Naive thymus-derived CD4-positive, alpha-beta T cell (primary cell): ENCODE data around the gene FBXW12. TPM values are rescaled to one million over a fixed set of nuclear protein-coding genes. Genes with fewer than 3 reads are reported as not detected.

Experiments used
- ATAC-seq: fragments of 150-1000 bp; cut with Tn5 transposase; 2 replicates; pipeline ENCODE4 v1.10.0; 2021; ENCODE audit warnings: mild to moderate bottlenecking, moderate library complexity
- CTCF ChIA-PET: fragments of 350-600 bp; sonication (Branson Sonifier 250); formaldehyde crosslinking; loops from one replicate; lab custom pipeline; 2021; ENCODE audit warnings: antibody characterized with exemption; lab: Charles Lee
- POLR2A ChIA-PET: fragments of 350-600 bp; sonication (Branson Sonifier 250); formaldehyde crosslinking; loops from one replicate; lab custom pipeline; 2021; ENCODE audit warnings: antibody characterized with exemption, inconsistent platforms; lab: Charles Lee
- DNase-seq, 9 donors: peaks; one replicate each; pipeline versions ENCODE4 v3.0.0 to v3.0.0-alpha.2; 2020 to 2022; ENCODE audit warnings: mixed read lengths in 1 of 9
- H3K27ac ChIP-seq: one replicate; pipeline ENCODE4 v1.7.0; 2013; ENCODE audit warnings: mild to moderate bottlenecking, low read depth, low read length, moderate library complexity
- H3K27me3 ChIP-seq, 2 donors: one replicate each; pipeline ENCODE4 v1.7.0; 2013; ENCODE audit warnings: low read length in 2 of 2, mild to moderate bottlenecking in 2 of 2, moderate library complexity in 2 of 2; ENCODE audit not compliant: control insufficient read depth in 2 of 2, insufficient read depth in 2 of 2
- H3K36me3 ChIP-seq, 3 experiments: 1 replicate in 2 of 3; 2 replicates in 1 of 3; pipeline ENCODE4 v1.7.0; 2013; ENCODE audit warnings: low read length in 3 of 3, mild to moderate bottlenecking in 3 of 3, moderate library complexity in 1 of 3; ENCODE audit not compliant: insufficient read depth in 3 of 3, control insufficient read depth in 2 of 3
- H3K4me1 ChIP-seq, 2 donors: one replicate each; pipeline ENCODE4 v1.7.0; 2013; ENCODE audit warnings: low read length in 2 of 2, mild to moderate bottlenecking in 2 of 2, moderate library complexity in 1 of 2; ENCODE audit not compliant: control insufficient read depth in 2 of 2, insufficient read depth in 2 of 2
- H3K4me3 ChIP-seq: 2 replicates; pipeline ENCODE4 v1.7.0; 2013; ENCODE audit warnings: mild to moderate bottlenecking, low read length
- H3K9me3 ChIP-seq, 3 experiments: 1 replicate in 2 of 3; 2 replicates in 1 of 3; pipeline ENCODE4 v1.7.0; 2013; ENCODE audit warnings: low read length in 3 of 3; ENCODE audit not compliant: control insufficient read depth in 2 of 3
- H3K27ac Mint-ChIP-seq, 9 donors: one replicate each; pipeline ENCODE4 v1.8.0; 2020 to 2022; ENCODE audit warnings: mixed read lengths in 9 of 9, mild to moderate bottlenecking in 8 of 9, moderate library complexity in 5 of 9, inconsistent platforms in 2 of 9
- H3K27me3 Mint-ChIP-seq, 5 donors: one replicate each; pipeline ENCODE4 v1.8.0; 2021 to 2022; ENCODE audit warnings: mixed read lengths in 5 of 5, mild to moderate bottlenecking in 1 of 5
- H3K36me3 Mint-ChIP-seq, 5 donors: one replicate each; pipeline ENCODE4 v1.8.0; 2020 to 2022; ENCODE audit warnings: mixed read lengths in 5 of 5, mild to moderate bottlenecking in 3 of 5, inconsistent platforms in 1 of 5
- H3K4me1 Mint-ChIP-seq, 7 donors: one replicate each; pipeline ENCODE4 v1.8.0; 2020 to 2022; ENCODE audit warnings: mixed read lengths in 7 of 7, mild to moderate bottlenecking in 3 of 7, inconsistent platforms in 1 of 7
- H3K4me3 Mint-ChIP-seq, 10 donors: one replicate each; pipeline ENCODE4 v1.8.0; 2020 to 2022; ENCODE audit warnings: mild to moderate bottlenecking in 10 of 10, mixed read lengths in 10 of 10, moderate library complexity in 6 of 10, inconsistent platforms in 2 of 10
- H3K9me3 Mint-ChIP-seq, 11 donors: one replicate each; pipeline ENCODE4 v1.8.0; 2020 to 2022; ENCODE audit warnings: mixed read lengths in 11 of 11, mild to moderate bottlenecking in 4 of 11, inconsistent platforms in 1 of 11, moderate library complexity in 1 of 11
- intact Hi-C, 2 donors: fragments of 100-400 bp; cut with micrococcal nuclease; formaldehyde crosslinking; loops; one replicate each; pipeline ENCODE4 v1.15.1; 2023
- polyA plus RNA-seq, 2 donors: library from polyadenylated mRNA; unstranded; fragments of 300-500 nt; fragmentation: Illumina TruSeq; gene quantifications; one replicate each; pipeline ENCODE4 v1.2.3, GENCODE V29; 2021
- total RNA-seq, 6 experiments: library from RNA in 5 of 6; stranded (reverse) in 5 of 6; gene quantifications; 1 replicate in 5 of 6; 2 replicates in 1 of 6; pipeline ENCODE4 v1.2.3 and lab custom pipeline; 2021 to 2026

FBXW12 gene
- total and polyA plus RNA-seq, 7 experiments from 2014 or later, result not detected

DNA sequence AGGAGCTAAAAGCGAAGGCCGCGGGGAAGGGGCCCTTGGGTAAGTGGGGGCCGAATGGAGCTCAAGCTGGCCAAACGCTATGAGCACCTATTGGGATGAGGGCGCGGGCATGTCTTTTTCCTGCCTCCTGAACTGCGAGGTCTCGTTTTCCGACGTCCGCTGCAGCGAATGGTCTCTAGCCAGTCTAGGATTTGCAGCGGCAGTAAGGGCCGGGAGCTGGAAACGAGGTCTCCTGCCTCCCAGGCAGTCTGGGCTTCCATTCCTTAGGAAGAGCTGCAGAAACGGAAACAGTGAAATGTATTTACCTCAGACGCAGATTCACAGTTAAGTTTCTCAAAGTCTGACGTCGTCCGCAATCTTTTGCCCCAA is 68.6 kb downstream of the FBXW12 start:
- Histone ChIP-seq H3K27me3 (no peaks in the 10 kb centered on the region), H3K4me3 (peak overlapping the region; percentile 78), H3K27ac (peak overlapping the region; percentile 93), H3K4me1 (peaks cover 18 to 19% of the 10 kb centered on the region in 2 donors), H3K36me3 (peaks cover 0 to 22% (median 15%) of the 10 kb centered on the region in 3 experiments), H3K9me3 (no peaks in the 10 kb centered on the region)
- Mint-ChIP-seq H3K36me3 (peaks cover 0 to 23% (median 9%) of the 10 kb centered on the region in 5 donors), H3K27me3 (no peaks in the 10 kb centered on the region), H3K27ac (peak overlapping the region; percentile 92 to 100 (median 98)), H3K9me3 (peaks cover 0 to 2% (median 0%) of the 10 kb centered on the region in 11 donors), H3K4me3 (peak overlapping the region; percentile 86 to 100 (median 94)), H3K4me1 (peaks cover 17 to 55% (median 35%) of the 10 kb centered on the region in 7 donors)
- DNase-seq, result peak in 5 of 9 donors; percentile 15 to 45 (median 33)
- CTCF ChIA-PET, result interaction anchor here (0.6 to 2.4 kb wide), 5 partner anchors 26 to 300 kb away, joined by 3 to 14 read pairs (median 3); no protein-coding TSS in a partner anchor
- no peak for ATAC-seq
- intact Hi-C loops, result loop anchor here (1.0 to 10.0 kb wide), 13 partner anchors 26 to 1466 kb away; partner anchors contain the start of genes CDC25A (in 2 of the 2), CCDC12 (in 1 of the 2), NBEAL2 (in 1 of the 2) and NME6 (in 1 of the 2)
- POLR2A ChIA-PET, result interaction anchor here (0.6 to 2.7 kb wide), 21 partner anchors 11 to 663 kb away, joined by 3 to 22 read pairs (median 6); partner anchors contain the start of genes PFKFB4, SHISA5 and ZNF589

DNA sequence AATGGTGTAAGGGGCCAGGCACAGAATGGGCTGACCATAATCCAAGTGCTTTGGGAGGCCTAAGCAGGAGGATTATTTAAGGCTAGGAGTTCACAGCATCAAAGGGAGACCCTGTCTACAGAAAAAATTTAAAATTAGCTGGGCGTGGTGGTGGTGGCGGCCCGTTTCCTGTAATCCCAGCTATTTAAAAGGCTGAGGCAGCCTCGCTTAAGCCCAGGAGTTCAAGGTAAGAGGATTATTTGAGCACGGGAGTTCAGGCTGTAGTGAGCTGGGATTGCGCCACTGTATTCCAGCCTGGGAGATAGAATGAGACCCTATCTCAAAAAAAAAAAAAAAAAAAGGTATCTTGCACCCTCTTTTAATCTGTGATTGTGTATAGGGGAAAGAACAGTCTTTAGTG is 69.9 kb downstream of the FBXW12 start:
- no peak for ATAC-seq
- Histone ChIP-seq H3K9me3 (no peaks in the 10 kb centered on the region), H3K4me1 (peaks cover 22 to 25% of the 10 kb centered on the region in 2 donors), H3K4me3 (peak overlapping the region; percentile 8), H3K36me3 (peaks cover 0 to 22% (median 15%) of the 10 kb centered on the region in 3 experiments), H3K27ac (peak overlapping the region; percentile 93), H3K27me3 (no peaks in the 10 kb centered on the region)
- Mint-ChIP-seq H3K4me3 (peak overlapping the region; percentile 71 to 100 (median 94)), H3K4me1 (peaks cover 26 to 64% (median 43%) of the 10 kb centered on the region in 7 donors), H3K27me3 (no peaks in the 10 kb centered on the region), H3K36me3 (peaks cover 0 to 26% (median 9%) of the 10 kb centered on the region in 5 donors), H3K27ac (peak overlapping the region; percentile 92 to 100 (median 98)), H3K9me3 (peaks cover 0 to 2% (median 0%) of the 10 kb centered on the region in 11 donors)
- no peak for DNase-seq
- intact Hi-C loops, result loop anchor here (2.0 to 10.0 kb wide), 5 partner anchors 107 to 1467 kb away; partner anchors contain the start of genes CCDC12 (in 1 of the 2), CDC25A (in 1 of the 2), NBEAL2 (in 1 of the 2) and SLC25A20 (in 1 of the 2)
- ChIA-PET CTCF (no interaction called here), POLR2A (interaction anchor here (0.6 to 2.0 kb wide), 9 partner anchors 14 to 974 kb away, joined by 3 to 7 read pairs (median 3); partner anchors contain the start of gene SHISA5)

Other genes starting within 250 kb of the FBXW12 start
- gene CDC25A, start 183.8 kb upstream of the FBXW12 start, total RNA-seq, result 10 to 100 TPM in 1 of 5 experiments, under 1 TPM in 1, not detected in 3; 0.61 to 20.7 TPM
- gene CDC25A, start 183.8 kb upstream of the FBXW12 start, polyA plus RNA-seq, result not detected
- gene CAMP, start 148.7 kb upstream of the FBXW12 start, total RNA-seq, result under 1 TPM in 1 of 5 experiments, not detected in 4; 0.54 TPM
- gene CAMP, start 148.7 kb upstream of the FBXW12 start, polyA plus RNA-seq, result not detected
- gene ZNF589, start 131.1 kb upstream of the FBXW12 start, total RNA-seq, result 10 to 100 TPM; 37.7 to 64.0 (median 40.2) TPM
- 1 to 10 TPM; 5.1 to 9.2 TPM for gene ZNF589, start 131.1 kb upstream of the FBXW12 start, polyA plus RNA-seq
- gene NME6, start 70.9 kb upstream of the FBXW12 start, total RNA-seq, result 10 to 100 TPM; 10.8 to 35.9 (median 34.9) TPM
- 10 to 100 TPM; 48.6 to 65.5 TPM for gene NME6, start 70.9 kb upstream of the FBXW12 start, polyA plus RNA-seq
- gene SPINK8, start 38.6 kb upstream of the FBXW12 start, total RNA-seq, result not detected
- gene SPINK8, start 38.6 kb upstream of the FBXW12 start, polyA plus RNA-seq, result not detected
- gene PLXNB1, start 57.9 kb downstream of the FBXW12 start, total RNA-seq, result 1 to 10 TPM in 4 of 5 experiments, under 1 TPM in 1; 0.79 to 3.3 (median 2.7) TPM
- not detected for gene PLXNB1, start 57.9 kb downstream of the FBXW12 start, polyA plus RNA-seq
- 10 to 100 TPM in 1 of 5 experiments, 1 to 10 TPM in 4; 3.6 to 16.5 (median 5.0) TPM for gene CCDC51, start 67.9 kb downstream of the FBXW12 start, total RNA-seq
- 10 to 100 TPM; 10.2 to 14.3 TPM for gene CCDC51, start 67.9 kb downstream of the FBXW12 start, polyA plus RNA-seq
- 100 to 1,000 TPM; 193 to 278 (median 236) TPM for gene TMA7, start 68.0 kb downstream of the FBXW12 start, total RNA-seq
- 100 to 1,000 TPM; 512 to 752 TPM for gene TMA7, start 68.0 kb downstream of the FBXW12 start, polyA plus RNA-seq
- 10 to 100 TPM in 3 of 5 experiments, 1 to 10 TPM in 2; 7.9 to 14.2 (median 12.5) TPM for gene ATRIP, start 74.5 kb downstream of the FBXW12 start, total RNA-seq
- 10 to 100 TPM; 10.7 to 16.2 TPM for gene ATRIP, start 74.5 kb downstream of the FBXW12 start, polyA plus RNA-seq
- 100 to 1,000 TPM; 147 to 236 (median 182) TPM for gene SHISA5, start 132.0 kb downstream of the FBXW12 start, total RNA-seq
- 100 to 1,000 TPM; 348 to 383 TPM for gene SHISA5, start 132.0 kb downstream of the FBXW12 start, polyA plus RNA-seq
- 10 to 100 TPM in 2 of 5 experiments, 1 to 10 TPM in 3; 3.0 to 64.2 (median 3.7) TPM for gene PFKFB4, start 184.6 kb downstream of the FBXW12 start, total RNA-seq
- 1 to 10 TPM; 2.6 to 3.4 TPM for gene PFKFB4, start 184.6 kb downstream of the FBXW12 start, polyA plus RNA-seq
- under 1 TPM in 1 of 5 experiments, not detected in 4; 0.51 TPM for gene UCN2, start 191.6 kb downstream of the FBXW12 start, total RNA-seq
- gene UCN2, start 191.6 kb downstream of the FBXW12 start, polyA plus RNA-seq, result not detected
- 1 to 10 TPM in 3 of 5 experiments, under 1 TPM in 2; 0.71 to 3.4 (median 1.2) TPM for gene COL7A1, start 223.1 kb downstream of the FBXW12 start, total RNA-seq
- gene COL7A1, start 223.1 kb downstream of the FBXW12 start, polyA plus RNA-seq, result not detected
- gene UQCRC1, start 237.4 kb downstream of the FBXW12 start, total RNA-seq, result 100 to 1,000 TPM in 2 of 5 experiments, 10 to 100 TPM in 3; 77.3 to 156 (median 91.7) TPM
- 100 to 1,000 TPM; 151 to 164 TPM for gene UQCRC1, start 237.4 kb downstream of the FBXW12 start, polyA plus RNA-seq
- not detected for gene TMEM89, start 249.6 kb downstream of the FBXW12 start, total RNA-seq
- gene TMEM89, start 249.6 kb downstream of the FBXW12 start, polyA plus RNA-seq, result not detected